GM12891 (cell line): ENCODE data around the gene RAB2B.

Source experiments
- PAX5 ChIP-seq: IDR thresholded peaks from 2 replicates; pipeline ENCODE4 v1.6.1; 2011; ENCODE audit warnings: low read length, moderate library complexity, mild to moderate bottlenecking; ENCODE audit not compliant: insufficient read depth, severe bottlenecking
- POLR2A ChIP-seq: IDR thresholded peaks from 2 replicates; pipeline ENCODE4 v1.6.1; 2011; ENCODE audit warnings: low read depth, low read length, control low read depth
- POLR2AphosphoS5 ChIP-seq: IDR thresholded peaks from 2 replicates; pipeline ENCODE4 v1.6.1; 2011; ENCODE audit warnings: low read depth, low read length, control low read depth
- TAF1 ChIP-seq: IDR thresholded peaks from 2 replicates; pipeline ENCODE4 v1.6.1; 2011; ENCODE audit warnings: low read depth, low read length, control low read depth

DNA sequence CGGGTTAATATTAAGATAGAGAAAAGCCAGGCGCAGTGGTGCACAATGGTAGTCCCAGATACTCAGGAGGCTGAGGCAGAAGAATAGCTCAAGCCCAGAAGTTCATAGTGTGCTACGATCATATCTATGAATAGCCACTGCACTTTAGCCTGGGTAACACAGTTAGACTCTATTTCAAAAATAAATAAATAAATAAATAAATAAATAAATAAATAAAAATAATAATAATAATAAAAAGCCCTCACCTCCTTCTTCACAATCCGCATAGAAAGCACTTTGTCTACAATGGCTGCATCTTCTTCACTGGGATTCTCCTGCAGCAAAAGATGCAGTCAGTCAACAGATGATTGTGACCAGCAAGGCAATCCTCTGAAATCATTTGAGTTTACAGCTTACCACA, 61.4 kb downstream of the RAB2B start:
- TF ChIP-seq POLR2AphosphoS5 = no peak
- no peak for TF ChIP-seq POLR2A
- TF ChIP-seq TAF1 = no peak
- TF ChIP-seq PAX5 = no peak
